Activated CD4-positive, alpha-beta T cell treated with anti-CD3 and anti-CD28 coated beads, Interleukin-2, Interleukin-6, amounts not matched to agents 100 ng/mL and 50 ng/mL, durations not matched to agents 16 hours and 8 hours (primary cell): Measurements from ENCODE around the gene SNAPIN.

Experiments
- DNase-seq: peaks from one replicate; pipeline ENCODE4 v3.0.0-alpha.2; 2020

Gene SNAPIN, protein sequence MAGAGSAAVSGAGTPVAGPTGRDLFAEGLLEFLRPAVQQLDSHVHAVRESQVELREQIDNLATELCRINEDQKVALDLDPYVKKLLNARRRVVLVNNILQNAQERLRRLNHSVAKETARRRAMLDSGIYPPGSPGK

DNA sequence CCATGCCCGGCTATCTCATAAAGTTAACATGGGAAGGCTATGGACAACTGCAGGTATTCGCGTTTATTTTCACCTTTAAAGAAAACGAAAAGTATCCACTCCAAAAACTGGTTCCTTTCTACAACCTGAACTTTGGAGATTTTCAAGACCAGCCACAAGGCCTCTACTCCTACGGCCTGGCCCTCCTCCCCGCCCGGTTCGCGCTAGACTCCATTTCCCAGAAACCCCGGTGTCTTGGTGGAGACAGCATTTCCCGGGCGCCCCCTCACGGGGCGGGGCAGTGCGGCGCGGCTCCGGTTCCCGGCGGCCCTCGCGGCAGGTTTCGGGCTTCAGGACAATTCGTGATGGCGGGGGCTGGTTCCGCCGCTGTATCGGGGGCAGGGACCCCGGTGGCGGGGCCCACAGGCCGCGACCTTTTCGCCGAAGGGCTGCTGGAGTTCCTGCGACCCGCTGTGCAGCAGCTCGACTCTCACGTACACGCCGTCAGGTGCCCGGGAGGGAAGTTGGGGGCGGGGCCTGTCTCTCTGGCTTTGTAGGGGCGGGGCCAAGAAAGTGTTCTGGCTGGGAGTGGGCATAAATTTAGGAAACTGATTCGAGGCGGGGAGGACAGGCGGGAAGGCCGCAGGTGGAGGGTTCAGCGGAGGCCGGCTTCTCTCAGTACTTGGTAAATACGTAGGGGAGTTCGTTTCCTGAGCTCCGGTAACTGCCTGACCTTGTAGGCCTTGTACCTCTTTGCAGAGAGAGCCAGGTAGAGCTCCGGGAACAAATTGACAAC, at the start of gene SNAPIN:
TSS of gene SNAPIN (plus strand) at position 304 of the 775 bp plus-strand sequence. CDS start at position 345, 41 bp downstream.
- peak; percentile 95 for DNase-seq

DNA sequence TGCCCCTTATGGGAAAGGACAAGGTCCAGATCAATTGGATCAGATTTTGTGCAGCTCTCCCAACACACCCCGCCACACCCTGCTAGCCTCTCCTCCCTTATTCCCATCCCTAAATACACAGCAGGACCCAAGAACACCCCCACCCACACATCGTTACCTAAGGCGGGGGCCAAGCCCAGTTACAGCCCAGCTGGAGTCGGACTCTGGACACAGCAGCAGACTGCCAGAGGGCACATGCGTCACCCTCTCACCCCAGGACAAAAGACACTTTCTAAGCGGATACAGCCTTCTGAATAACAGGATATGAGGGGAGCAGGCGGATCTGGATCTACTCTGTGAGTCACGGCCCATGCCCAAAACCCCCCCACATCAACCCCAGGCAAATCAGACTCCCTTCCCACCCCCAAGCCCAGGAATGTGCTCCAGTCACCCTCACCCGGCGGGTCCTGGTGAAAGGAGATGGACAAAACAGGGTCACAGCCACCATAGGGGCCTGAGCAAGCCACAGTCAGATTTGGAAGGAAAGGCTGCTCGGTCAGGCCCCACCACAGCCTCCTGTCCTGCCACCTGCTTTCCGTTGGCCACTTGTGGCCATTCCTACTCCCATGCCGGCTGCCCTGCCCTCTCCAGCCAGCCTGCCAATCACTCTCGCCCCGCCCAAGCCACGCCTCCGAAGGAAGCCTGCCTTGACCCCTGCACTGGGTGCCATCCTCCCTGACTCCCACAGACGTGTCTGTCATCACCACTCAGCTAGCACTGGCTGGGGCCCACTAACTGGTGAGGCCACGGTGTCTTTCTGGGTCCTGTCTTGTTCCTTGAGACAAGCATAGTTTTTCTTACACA, 49.5 kb upstream of the SNAPIN start:
- DNase-seq, result no peak

DNA sequence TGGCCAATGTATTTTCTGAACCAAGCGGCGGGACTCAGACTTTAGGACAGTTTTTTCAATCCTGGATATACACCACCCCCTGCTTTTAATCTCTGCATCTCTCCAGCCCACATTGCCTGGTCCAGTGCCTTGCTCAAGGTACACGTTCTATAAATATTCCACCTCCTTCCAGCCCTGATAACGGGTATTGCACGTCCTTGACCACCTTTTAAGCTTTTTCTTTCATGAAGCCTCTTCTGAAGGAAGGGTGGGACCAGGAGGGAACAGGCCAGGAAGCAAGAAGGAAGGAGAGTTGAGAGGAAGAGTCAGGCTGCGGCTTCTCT, 49.0 kb upstream of the SNAPIN start:
- DNase-seq, result no peak

DNA sequence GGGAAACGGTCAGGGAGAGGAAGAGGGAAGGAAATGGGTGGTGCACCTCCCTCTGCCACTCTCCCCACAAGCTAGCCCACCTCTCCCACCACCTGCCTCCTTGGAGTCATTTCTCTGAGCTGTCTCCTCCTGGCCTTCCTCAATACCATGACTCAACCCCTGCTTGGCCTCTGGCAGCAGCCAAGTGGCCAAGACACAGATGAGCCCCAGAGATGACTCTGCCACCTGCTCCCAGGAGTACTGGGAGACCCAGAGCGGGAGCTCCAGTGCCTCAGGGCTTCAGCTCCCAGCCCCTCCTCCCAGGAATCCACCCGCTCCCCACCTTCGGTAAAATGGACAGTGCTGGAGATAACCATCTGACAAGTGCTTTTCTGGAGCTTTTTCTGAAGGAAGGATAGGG, 48.2 kb upstream of the SNAPIN start:
- DNase-seq, result no peak

DNA sequence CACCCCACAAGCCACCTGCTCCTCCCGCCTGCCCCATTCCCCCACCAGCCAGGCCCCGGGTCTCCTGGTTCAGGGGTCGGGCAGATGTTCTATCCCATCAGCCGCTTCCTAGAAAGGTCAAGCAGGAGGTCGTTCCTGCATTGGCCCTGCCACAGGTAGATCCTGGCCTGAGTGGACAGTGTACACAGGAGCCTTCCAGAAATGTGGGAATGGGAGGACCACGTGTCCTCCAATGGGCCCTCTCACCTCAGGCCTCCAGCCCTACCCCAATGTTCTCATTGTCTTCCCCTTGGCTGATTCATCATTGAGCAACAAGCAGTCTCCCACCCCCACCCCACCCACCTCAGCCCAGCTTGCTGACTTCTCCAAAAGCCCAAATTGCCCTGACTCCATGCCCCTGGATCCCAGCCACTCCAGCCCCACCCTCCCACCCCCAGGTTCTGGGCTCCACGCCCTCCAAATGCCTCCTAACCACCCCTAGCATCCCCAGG, 47.6 kb upstream of the SNAPIN start:
- no peak for DNase-seq

DNA sequence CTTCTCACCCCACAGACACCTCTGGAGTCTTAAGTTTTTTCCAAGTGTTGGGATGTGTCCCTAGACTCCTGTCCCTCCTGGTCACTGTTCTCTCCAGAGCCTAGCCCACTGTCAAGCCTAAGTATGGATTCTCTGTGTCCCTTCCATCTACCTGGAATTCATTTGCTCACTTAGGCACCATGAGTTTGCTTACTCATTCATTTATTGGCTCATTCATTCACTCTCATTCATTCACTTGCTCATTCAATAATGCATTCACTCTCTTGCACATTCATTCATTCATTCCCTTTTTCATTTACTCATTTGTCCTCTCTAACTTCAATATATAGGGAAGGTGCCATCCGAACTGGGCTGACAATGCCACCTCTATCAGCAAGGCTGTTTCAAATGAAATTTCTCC, 47.1 kb upstream of the SNAPIN start:
- DNase-seq, result no peak

DNA sequence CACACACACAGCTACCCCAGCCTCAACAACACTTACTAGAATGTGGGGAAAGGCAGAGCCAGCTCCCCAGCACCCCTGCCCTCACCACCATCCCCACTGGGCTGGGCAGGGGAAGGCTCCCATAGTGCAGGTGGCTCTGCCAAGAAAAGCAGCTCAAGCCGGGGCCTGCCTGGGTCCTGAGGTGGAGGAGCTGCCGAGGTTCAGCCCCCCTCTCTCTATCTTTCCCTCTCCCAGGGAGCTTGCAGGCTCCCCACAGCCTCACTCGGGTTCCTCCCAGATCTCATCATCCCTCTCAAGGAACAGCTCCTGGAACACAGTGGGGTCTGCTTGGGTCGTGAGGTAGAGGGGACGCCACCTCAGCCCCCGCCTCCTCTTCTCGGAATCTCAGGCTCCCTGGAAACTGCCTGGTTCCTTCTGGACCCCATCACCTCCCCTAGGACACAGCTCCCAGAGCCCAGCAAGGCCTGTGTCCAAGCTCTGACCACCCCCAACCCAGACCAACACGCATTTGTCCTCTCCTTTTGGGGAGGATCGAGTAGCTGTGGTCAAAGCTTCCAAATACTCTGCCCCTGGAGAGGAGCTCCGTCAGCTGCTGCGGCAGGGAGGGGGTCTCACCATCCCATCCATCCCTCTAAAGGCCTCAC, 46.3 kb upstream of the SNAPIN start:
- DNase-seq, result no peak

DNA sequence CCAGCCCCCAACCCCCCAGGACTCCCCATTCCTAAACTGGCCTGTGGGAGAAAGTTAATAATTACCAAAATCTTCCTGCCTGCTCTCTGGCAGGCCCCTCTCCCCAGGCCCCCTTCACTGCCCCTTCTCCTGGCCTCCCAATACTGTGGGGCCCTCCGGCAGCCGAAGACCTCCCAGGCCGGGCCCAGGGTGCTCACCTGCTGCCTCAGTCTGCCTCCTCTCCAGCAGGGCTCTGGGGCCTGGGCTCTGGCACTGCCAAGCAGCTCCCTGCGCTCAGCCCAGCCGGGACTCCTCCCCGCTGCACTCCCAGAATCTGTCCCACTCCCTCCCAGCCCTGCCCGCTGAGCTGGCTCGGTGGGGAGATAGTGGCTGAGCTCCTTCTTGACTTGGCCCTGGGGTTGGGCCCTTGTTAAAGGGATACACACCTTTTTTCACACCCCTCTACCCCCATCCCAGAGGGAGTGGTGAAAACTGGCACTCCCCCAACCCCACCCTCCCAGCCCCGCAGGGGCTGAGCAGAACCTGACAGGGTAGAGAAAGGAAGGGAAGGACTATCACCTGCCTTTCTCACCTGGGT, 45.7 kb upstream of the SNAPIN start, which contains the start of gene S100A16:
TSS of gene S100A16 (minus strand) at position 383 of the 577 bp plus-strand sequence. CDS start 4,986 bp downstream, outside the sequence.
- no peak for DNase-seq

DNA sequence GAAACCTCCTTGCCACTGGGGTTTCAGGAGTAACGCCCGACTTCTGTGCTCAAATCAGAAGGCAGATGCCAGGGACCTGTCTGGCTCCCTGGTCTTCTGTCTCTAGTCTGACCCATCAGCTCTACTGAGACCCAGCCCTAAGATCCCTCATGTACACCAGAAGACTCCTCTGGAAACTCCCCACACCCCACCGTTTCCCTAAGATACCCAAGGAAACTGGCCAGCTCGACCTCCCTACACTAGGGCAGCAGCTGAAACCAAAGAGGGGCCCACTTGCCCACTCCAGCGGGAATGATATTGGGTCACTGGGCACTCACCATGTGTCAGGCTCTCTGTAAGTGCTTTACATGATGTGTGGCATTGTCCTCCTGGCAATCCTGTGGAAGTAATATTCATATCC, 45.1 kb upstream of the SNAPIN start:
- no peak for DNase-seq

DNA sequence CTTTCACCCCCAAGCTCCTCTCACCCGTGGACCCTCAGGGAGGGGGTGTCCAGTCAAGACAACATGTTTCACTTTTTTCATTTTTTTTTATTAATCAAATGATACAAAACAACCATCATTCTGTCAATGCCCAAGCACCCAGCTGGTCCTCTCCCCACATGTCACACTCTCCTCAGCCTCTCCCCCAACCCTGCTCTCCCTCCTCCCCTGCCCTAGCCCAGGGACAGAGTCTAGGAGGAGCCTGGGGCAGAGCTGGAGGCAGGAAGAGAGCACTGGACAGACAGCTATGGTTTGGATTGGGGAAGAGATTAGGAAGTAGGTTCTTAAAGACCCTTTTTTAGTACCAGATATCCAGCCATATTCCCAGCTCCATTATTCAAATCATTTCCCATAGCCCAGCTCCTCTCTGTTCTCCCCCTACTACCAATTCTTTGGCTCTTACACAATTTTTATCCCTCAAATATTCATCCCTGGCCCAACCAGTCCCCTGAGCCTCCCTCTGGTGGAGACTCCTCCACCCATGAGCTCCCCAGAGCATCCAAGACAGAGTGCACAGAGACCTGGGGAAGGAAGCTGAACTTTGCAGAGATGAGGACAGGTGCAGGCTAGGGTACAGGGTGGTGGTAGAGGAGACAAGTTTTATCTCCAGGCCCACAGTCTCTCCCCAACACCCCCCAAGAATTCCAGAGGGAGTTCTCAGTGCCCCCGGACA, 44.2 kb upstream of the SNAPIN start:
- no peak for DNase-seq

DNA sequence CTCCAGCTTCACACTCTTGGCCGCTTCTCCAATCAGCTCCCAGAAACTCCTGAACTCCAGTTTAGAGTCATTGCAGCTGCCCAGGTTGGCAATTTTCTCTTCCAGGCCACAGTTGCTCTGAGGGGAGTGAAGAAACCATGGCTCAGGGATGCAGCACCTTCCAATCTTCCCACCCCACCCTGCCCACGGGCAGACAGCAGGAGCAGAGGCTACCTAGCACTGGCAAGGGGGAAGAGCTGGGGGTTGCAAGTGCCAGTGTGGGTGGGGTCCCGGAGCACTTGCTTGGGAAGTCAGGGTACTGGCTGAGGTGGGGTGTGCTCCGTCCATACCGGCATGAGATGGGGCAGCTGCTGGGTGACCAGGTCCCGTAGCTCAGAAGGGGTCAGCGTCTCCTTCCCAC, 43.6 kb upstream of the SNAPIN start:
- DNase-seq, result no peak

DNA sequence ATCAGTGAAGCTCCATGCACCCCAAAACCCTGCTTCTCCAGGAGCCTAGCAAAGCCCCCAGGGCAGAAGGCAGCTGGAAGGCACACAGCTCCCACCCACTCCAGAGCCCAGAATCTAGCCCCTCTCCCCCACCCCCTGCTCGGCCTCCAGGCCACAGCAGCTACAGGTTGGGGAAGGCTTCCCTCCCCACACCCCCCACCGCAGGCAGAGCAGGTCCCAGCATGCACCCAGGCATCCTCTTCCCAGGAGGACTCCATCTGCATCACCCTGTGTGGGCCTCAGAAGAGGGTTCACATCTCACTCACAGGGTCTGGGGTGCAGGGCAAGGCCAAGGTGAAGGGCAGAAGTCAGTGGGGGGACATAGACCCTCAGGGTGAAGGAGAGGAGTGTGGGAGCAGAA, 43.1 kb upstream of the SNAPIN start:
- no peak for DNase-seq

DNA sequence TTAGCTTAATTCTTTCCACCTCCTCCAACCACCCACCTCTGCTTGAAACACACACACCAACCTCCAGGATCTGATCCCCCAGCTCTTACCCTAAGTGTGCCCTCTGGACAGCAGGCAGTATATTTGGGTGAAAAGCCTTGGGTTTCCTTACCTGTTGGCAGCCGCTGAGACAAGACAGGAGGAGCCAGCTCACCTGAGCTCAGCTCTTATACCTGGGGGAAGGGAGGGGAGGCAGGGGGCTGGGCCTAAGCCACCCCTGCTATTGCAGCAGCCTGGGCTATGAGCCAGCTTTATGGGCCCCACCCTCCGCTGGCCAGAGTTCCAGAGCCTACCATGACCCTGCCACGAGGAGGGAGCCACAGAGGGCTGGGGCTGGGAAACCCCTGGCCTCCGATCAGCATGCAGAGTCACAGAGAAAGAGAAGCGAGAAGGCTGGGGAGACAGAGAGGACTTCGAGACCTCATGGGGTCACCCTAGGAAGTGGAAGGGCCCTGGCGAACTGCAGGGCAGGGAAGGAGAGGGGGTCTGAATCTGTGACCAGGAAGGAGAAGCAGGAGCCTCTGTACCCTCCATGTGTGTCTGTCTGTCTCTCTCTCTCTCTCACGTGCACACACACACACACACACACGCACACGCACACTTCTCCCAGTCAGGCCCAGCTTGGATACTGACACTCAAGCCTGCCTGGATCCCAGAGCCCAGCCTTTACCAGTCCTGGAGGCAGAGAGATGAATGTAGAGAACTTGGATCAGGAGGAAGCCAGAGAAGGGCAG, 42.2 kb upstream of the SNAPIN start, which contains the start of gene S100A14:
TSS of gene S100A14 (minus strand) at position 182 of the 773 bp plus-strand sequence. CDS start 467 bp downstream, outside the sequence.
- DNase-seq, result no peak

DNA sequence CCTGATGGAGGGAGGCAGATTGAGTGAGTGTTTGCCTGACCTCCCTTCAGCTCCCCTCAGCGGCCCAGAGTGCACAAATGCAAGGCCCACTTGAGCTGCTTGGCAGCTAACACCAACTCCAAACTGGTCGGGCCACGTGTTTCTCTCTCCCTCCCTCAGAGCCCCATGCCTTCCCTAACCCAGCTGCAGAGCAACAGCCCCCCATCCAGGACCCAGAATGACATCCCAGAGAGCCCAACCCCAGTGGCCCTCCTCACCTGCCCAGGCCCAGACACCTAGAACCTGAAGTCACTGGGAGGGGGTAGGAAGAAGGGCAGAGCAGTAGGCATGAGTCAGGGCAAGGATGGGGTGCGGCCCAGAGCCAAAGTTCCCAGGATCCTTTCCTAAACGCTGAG, 41.6 kb upstream of the SNAPIN start:
- no peak for DNase-seq

DNA sequence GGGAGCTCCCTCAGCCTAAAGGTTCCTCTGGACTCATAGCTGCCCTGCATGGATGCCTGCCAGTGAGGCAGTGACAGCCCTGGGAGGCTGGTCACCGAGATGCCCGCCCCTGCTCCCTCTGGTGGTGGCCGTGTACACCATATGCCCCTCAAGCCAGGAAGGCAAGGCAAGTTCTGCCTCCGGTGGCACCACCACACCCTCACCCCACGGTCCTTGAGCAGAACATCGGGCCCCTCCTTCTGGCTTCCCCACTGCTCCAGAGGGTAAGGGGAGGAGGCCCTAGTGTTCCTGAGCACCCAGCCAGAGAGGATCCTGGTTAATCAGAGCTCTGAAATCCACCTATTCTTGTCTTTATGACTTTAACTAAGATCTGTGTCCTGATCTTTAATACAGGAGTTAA, 40.8 kb upstream of the SNAPIN start:
- DNase-seq, result peak; percentile 86

DNA sequence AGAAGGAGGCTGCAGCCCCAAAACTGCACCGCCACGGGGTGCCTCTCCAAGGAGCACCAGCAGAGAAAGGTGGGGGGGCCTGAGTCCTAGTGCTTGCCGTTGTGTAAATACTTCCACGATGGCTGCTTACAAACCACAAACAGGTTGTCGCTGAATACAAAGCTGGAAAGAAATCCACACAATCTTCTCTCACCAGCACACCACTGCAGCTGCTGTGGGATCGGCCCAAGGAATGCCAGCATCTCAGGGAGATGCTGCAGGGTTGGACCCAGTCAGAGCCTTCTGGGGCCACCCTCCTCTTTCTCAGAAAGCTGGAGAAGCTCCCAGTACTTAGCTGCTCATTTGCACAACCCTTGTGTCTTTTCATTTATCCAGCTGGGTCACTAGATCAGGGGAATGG, 39.3 kb upstream of the SNAPIN start:
- DNase-seq, result no peak

DNA sequence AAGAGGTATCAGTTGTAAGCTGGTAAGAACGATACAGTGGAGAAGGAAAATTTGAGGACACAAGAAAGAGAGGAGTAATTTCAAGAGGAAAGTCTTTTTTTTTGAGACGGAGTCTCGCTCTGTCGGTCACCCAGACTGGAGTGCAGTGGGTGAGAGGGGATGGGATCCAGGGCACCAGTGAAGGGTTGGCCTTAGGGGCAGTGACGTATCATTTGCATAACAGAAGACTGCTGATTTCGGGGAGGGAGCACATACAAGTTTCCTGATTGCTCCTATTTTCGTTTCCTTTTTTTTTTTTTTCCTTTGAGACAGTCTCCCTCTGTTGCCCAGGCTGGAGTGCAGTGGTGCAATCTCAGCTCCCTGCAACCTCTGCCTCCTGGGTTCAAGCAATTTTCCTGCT, 35.4 kb upstream of the SNAPIN start:
- no peak for DNase-seq

DNA sequence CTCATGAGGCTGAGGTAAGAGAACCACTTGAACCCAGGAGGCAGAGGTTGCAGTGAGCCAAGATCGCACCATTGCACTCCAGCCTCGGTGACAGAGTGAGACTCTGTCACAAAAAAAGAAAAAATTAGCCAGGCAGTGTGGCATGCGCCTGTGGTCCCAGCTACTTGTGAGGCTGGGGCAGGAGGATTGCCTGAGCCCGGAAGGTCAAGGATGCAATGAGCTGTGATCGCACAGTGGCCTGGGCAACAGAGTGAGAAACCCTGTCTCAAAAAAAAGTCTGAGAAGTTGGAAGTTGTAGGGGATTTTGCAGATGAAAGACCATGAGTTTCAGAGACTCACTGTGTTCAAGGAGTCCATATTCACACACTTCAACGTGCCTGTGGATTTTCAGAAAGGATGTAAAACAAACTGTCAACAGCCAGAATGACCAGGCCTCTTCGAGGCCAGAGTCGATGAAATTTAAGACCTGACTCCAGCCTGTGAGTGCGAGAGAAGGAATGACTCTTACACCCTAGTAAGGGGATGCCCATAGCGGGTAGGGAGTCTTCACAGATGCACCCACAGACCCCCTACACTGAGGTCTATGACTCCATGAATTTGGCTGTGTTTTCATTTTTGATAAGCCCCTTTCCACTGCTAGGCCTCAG, 33.4 kb upstream of the SNAPIN start:
- no peak for DNase-seq

DNA sequence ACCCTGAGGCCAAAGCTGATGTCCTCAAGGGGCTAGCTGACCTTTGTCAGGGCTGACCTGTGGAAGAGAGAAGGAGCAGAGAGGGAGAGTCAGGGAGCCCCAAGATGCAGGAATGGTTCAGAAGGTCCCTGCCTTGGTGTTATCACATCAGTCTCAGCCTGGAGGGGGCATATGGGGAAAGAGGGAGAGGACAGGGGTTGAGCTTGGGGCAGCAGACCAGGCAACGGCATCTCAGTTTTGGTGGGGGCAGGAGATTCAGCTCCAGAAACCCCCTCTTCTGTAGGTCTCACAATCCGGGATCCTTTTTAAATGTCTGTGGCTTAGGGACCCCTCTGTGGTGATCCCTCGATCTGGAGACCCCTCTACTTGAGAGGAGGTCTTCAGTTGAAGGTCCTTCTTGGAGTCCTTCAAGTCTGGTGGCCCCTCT, 32.0 kb upstream of the SNAPIN start:
- no peak for DNase-seq

DNA sequence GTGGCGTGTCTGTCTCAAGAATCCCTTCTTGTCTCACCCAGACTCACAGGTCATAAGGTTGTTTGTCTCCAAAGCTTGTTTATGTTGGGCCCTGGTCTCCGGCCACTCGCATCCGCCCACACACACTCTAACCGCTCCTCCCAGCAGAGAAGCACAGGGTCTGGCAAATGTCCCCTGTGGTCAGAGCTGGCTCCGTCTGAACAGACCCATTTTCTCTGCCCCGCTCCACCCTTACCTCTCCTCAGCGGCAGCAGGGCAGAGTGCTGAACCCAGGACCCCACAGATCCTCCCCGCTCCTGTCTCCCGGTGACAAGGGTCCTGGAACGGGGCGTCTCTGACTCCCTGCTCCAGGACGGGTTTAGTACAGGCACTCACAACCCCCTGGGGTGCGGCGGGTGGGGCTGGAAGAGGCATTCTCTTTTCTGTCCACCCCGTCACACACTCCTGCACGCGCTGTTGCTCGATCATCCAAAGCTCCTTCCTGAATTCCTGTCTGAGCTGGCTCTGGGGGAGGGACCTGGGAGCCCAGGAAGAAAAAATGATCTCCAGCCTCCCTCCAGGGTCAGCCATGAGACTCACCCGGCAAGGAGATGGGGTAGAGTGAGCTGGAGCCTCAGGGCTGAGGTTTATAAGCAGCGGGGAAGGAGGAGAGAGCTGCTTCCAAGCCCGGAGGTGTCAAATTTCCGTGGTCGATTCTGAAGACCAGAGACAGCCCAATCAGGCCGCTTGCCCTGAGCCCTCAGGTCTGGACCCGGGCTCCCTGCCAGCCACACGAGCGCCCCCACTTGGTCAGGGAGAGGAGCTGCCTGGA, 31.4 kb upstream of the SNAPIN start, which contains the start of gene S100A13:
TSS of gene S100A13 (minus strand) at position 602 of the 811 bp plus-strand sequence. CDS start 1,033 bp downstream, outside the sequence.
- DNase-seq, result peak; percentile 25
